K562 (cell line): ENCODE measurements around the gene PLA2R1. TPM values are rescaled to one million over a fixed set of nuclear protein-coding genes. Genes with fewer than 3 reads are reported as not detected.

Experiments used
- ATAC-seq: fragments of 200-7000 bp; cut with Tn5 transposase; 3 replicates; pipeline ENCODE4 v1.9.1; 2020; ENCODE audit warnings: moderate library complexity
- BruUV-seq: library from RNA; stranded (reverse); fragments of 400-500 nt; replicated peaks from 2 replicates; lab custom pipeline; 2021; lab: Mats Ljungman, UMichigan
- CTCF ChIA-PET: fragments of 300-600 bp; formaldehyde crosslinking; extraction: SDS; loops from one replicate; lab custom pipeline; 2021; ENCODE audit warnings: low intra/inter-chr PET ratio; lab: Yijun Ruan, JAX
- POLR2A ChIA-PET: fragments of 300-600, 350-650 bp; sonication (Branson Sonifier 250); formaldehyde crosslinking; extraction: SDS; loops from one replicate; lab custom pipeline; 2021; ENCODE audit warnings: antibody characterized with exemption, inconsistent platforms; lab: Yijun Ruan, JAX
- DNase-seq, 4 experiments: peaks; one replicate each; pipeline versions ENCODE4 v3.0.0 to v3.0.0-alpha.2; 2011 to 2018; ENCODE audit warnings: low spot score in 3 of 4, mixed read lengths in 3 of 4; ENCODE audit errors: extremely low read depth in 1 of 4
- FAIRE-seq: peaks from 2 replicates; lab custom pipeline; 2011; peaks lifted over from hg19 to GRCh38; lab: Jason Lieb, UNC
- H2AFZ ChIP-seq: 2 replicates; pipeline ENCODE4 v1.6.0; 2011; ENCODE audit warnings: low read depth, low read length, control low read depth, inconsistent platforms
- H3K27ac ChIP-seq: fragments of 200-600 bp; 3 replicates; pipeline ENCODE4 v1.8.0; 2011; ENCODE audit warnings: low read depth, mild to moderate bottlenecking, control low read depth, inconsistent platforms, low read length, moderate library complexity, mixed read lengths; ENCODE audit errors: extremely low read depth
- H3K27me3 ChIP-seq, 2 experiments: fragments of 300-600 bp in 1 of 2; 2 replicates in 1 of 2; 3 replicates in 1 of 2; pipeline versions ENCODE4 v1.6.0 to v1.8.0; 2011; ENCODE audit warnings: inconsistent platforms in 2 of 2, low read length in 2 of 2, mild to moderate bottlenecking in 1 of 2, mixed read lengths in 1 of 2, moderate library complexity in 1 of 2; ENCODE audit not compliant: control insufficient read depth in 2 of 2, insufficient read depth in 2 of 2
- H3K36me3 ChIP-seq: fragments of 300-600 bp; 3 replicates; pipeline ENCODE4 v1.8.0; 2011; ENCODE audit warnings: mild to moderate bottlenecking, low read length, inconsistent platforms; ENCODE audit not compliant: control insufficient read depth, insufficient read depth
- H3K4me1 ChIP-seq, 2 experiments: fragments of 200-600 bp in 1 of 2; replicated peaks in 1 of 2; 2 replicates in 1 of 2; 3 replicates in 1 of 2; pipeline versions ENCODE4 v1.5.1 to v1.8.0; 2011; ENCODE audit warnings: inconsistent platforms in 2 of 2, low read length in 2 of 2, mild to moderate bottlenecking in 1 of 2, mixed read lengths in 1 of 2, moderate library complexity in 1 of 2; ENCODE audit not compliant: control insufficient read depth in 2 of 2, insufficient read depth in 2 of 2
- H3K4me2 ChIP-seq: 2 replicates; pipeline ENCODE4 v1.6.1; 2011; ENCODE audit warnings: low read length, control low read depth, inconsistent platforms, mixed read lengths; ENCODE audit not compliant: insufficient read depth
- H3K4me3 ChIP-seq: fragments of 200-600 bp; sonication (generic), shearing (Covaris generic); 2 replicates; pipeline ENCODE4 v1.5.1; 2016; ENCODE audit warnings: control low read depth, inconsistent platforms
- H3K79me2 ChIP-seq: fragments of 200-600 bp; 3 replicates; pipeline ENCODE4 v1.8.0; 2011; ENCODE audit warnings: low read length, inconsistent platforms; ENCODE audit not compliant: control insufficient read depth, insufficient read depth
- H3K9ac ChIP-seq, 2 experiments: 2 replicates each; pipeline versions ENCODE4 v1.6.0 to v1.6.1; 2011; ENCODE audit warnings: low read depth in 2 of 2, low read length in 2 of 2, control low read depth in 1 of 2, inconsistent platforms in 1 of 2, mild to moderate bottlenecking in 1 of 2, mixed read lengths in 1 of 2; ENCODE audit not compliant: insufficient read depth in 1 of 2
- H3K9me1 ChIP-seq: one replicate; pipeline ENCODE4 v1.6.0; 2011; ENCODE audit warnings: inconsistent platforms, mild to moderate bottlenecking, low read length, moderate library complexity; ENCODE audit not compliant: control insufficient read depth, insufficient read depth
- H3K9me3 ChIP-seq: replicated peaks from 2 replicates; pipeline ENCODE4 v1.5.1; 2011; ENCODE audit warnings: low read depth, low read length, inconsistent platforms; ENCODE audit not compliant: control insufficient read depth, insufficient read depth
- H4K20me1 ChIP-seq: replicated peaks from 2 replicates; pipeline ENCODE4 v1.6.1; 2011; ENCODE audit warnings: low read length, inconsistent platforms, mixed read lengths; ENCODE audit not compliant: control insufficient read depth, insufficient read depth
- ATF7 ChIP-seq: fragments of 450-650 bp; IDR thresholded peaks from 2 replicates; pipeline ENCODE4 v1.7.1; 2014; ENCODE audit warnings: mild to moderate bottlenecking, moderate library complexity
- BRD9 ChIP-seq: fragments of 450-650 bp; IDR thresholded peaks from 2 replicates; pipeline ENCODE4 v1.6.1; 2018; ENCODE audit warnings: low read depth; ENCODE audit not compliant: partially characterized antibody
- CC2D1A ChIP-seq: fragments of 450-650 bp; IDR thresholded peaks from 2 replicates; pipeline ENCODE4 v1.6.1; 2017; ENCODE audit warnings: mild to moderate bottlenecking
- GABPB1 ChIP-seq: sonication (generic); formaldehyde crosslinking; IDR thresholded peaks from 2 replicates; pipeline ENCODE4 v1.8.0; 2022; ENCODE audit warnings: mild to moderate bottlenecking, missing genetic modification reagents
- MAFF ChIP-seq: IDR thresholded peaks from 2 replicates; pipeline ENCODE4 v1.6.1; 2012; ENCODE audit warnings: low read length, improper control_type of control experiment
- MXI1 ChIP-seq: IDR thresholded peaks from 2 replicates; pipeline ENCODE4 v1.6.1; 2011; ENCODE audit warnings: low read depth, mild to moderate bottlenecking, improper control_type of control experiment, low read length
- NFE2 ChIP-seq: IDR thresholded peaks from 2 replicates; pipeline ENCODE4 v1.6.1; 2014; ENCODE audit warnings: antibody characterized with exemption, low read depth
- PCBP2 ChIP-seq: fragments of 200-400 bp; formaldehyde crosslinking; IDR thresholded peaks from 2 replicates; pipeline ENCODE4 v1.6.1; 2018; ENCODE audit warnings: low read length, low read depth, mild to moderate bottlenecking, moderate library complexity; ENCODE audit not compliant: poor library complexity, severe bottlenecking
- PRMT5 ChIP-seq: sonication (generic); formaldehyde crosslinking; IDR thresholded peaks from 2 replicates; pipeline ENCODE4 v1.5.0; 2020; ENCODE audit warnings: missing genetic modification reagents
- U2AF1 ChIP-seq: fragments of 200-400 bp; formaldehyde crosslinking; optimal IDR thresholded peaks from 2 replicates; pipeline ENCODE3; 2017; ENCODE audit warnings: mild to moderate bottlenecking, low read depth, low read length, moderate library complexity
- ZNF766 ChIP-seq: fragments of 200-800 bp; sonication (Bioruptor generic); conservative IDR thresholded peaks from 2 replicates; pipeline ENCODE4 v1.6.1; 2016; ENCODE audit warnings: missing genetic modification characterization, missing compliant biosample characterization
- in situ Hi-C: fragments of 300-500 bp; cut with MboI; formaldehyde crosslinking; loops from 4 replicates; pipeline ENCODE4 v1.15.0; 2018; ENCODE audit warnings: inconsistent platforms, mixed read lengths
- intact Hi-C: fragments of 100-400 bp; cut with micrococcal nuclease; formaldehyde crosslinking; loops from 2 replicates; pipeline ENCODE4 v1.14.2; 2022
- polyA plus RNA-seq, 8 experiments: library from polyadenylated mRNA; depleted of rRNA in 4 of 8; stranded (reverse) in 5 of 8; unstranded in 3 of 8; fragments of >200 nt; fragmentation: Nextera tagmentation in 2 of 8; fragmentation: Illumina TruSeq in 1 of 8; extraction: Ambion mirVana in 2 of 8; extraction: Trizol in 1 of 8; gene quantifications; 2 replicates each; pipeline versions ENCODE4 v1.2.1 to v1.2.3, GENCODE V29; 2011 to 2014; ENCODE audit warnings: inconsistent platforms in 1 of 8, missing spikeins in 1 of 8
- total RNA-seq, 7 experiments: library from RNA; depleted of rRNA in 6 of 7; stranded (reverse); fragments of >200 nt in 6 of 7; fragmentation: Illumina TruSeq in 2 of 7; extraction: Trizol in 2 of 7; gene quantifications; 2 replicates each; pipeline versions ENCODE4 v1.2.1 to v1.2.3, GENCODE V29; 2011 to 2021; ENCODE audit warnings: low replicate concordance in 1 of 7
- TF ChIP-seq, protein P1 (sequence below): sonication (generic); formaldehyde crosslinking; IDR thresholded peaks from 2 replicates; pipeline ENCODE4 v1.8.1; 2022; ENCODE audit warnings: missing genetic modification reagents
- TF ChIP-seq, protein P2 (sequence below): sonication (generic); IDR thresholded peaks from 2 replicates; pipeline ENCODE4 v1.6.1; 2016

The PLA2R1 gene
- total and polyA plus RNA-seq, 9 of the 15 experiments (the other 6 are each of a cell fraction or from before 2014, with no cell fraction given) = not detected

DNA sequence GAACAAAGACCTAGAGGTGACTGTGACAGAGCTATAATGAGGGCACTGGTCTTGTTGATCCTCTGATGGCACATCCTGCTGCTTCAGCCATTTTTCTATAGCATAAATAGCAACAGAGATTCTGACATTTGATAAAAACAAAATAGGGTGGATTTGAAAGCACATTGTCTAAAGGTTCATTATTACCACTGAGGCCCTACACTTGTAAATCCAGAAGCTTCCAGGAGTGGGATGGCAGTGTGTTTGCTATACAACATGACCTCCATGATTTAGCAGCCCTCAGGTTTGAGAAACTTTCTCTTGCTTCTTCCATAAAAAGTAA lies 171.2 kb downstream of the PLA2R1 start:
- no peaks in the 10 kb centered on the region for H3K36me3 ChIP-seq
- ATAC-seq (no peak), DNase-seq (no peak), FAIRE-seq (no peak)
- H3K4me2 ChIP-seq = no peak overlapping the region
- in situ Hi-C loops (no loop called here), intact Hi-C loops (no loop called here)
- TF ChIP-seq ATF7 (no peak), MXI1 (no peak), GABPB1 (CRISPR knock-in tag) (no peak), ZNF766 (no peak), PRMT5 (CRISPR knock-in tag) (no peak), PCBP2 (no peak), NFE2 (no peak), CC2D1A (no peak), BRD9 (no peak), MAFF (no peak), U2AF1 (no peak)
- TF ChIP-seq, protein P1, sequence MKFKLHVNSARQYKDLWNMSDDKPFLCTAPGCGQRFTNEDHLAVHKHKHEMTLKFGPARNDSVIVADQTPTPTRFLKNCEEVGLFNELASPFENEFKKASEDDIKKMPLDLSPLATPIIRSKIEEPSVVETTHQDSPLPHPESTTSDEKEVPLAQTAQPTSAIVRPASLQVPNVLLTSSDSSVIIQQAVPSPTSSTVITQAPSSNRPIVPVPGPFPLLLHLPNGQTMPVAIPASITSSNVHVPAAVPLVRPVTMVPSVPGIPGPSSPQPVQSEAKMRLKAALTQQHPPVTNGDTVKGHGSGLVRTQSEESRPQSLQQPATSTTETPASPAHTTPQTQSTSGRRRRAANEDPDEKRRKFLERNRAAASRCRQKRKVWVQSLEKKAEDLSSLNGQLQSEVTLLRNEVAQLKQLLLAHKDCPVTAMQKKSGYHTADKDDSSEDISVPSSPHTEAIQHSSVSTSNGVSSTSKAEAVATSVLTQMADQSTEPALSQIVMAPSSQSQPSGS (CRISPR knock-in tag) = no peak
- TF ChIP-seq, protein P2, sequence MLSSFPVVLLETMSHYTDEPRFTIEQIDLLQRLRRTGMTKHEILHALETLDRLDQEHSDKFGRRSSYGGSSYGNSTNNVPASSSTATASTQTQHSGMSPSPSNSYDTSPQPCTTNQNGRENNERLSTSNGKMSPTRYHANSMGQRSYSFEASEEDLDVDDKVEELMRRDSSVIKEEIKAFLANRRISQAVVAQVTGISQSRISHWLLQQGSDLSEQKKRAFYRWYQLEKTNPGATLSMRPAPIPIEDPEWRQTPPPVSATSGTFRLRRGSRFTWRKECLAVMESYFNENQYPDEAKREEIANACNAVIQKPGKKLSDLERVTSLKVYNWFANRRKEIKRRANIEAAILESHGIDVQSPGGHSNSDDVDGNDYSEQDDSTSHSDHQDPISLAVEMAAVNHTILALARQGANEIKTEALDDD = no peak
- no peaks in the 10 kb centered on the region for H3K79me2 ChIP-seq
- no peaks in the 10 kb centered on the region for H3K4me1 ChIP-seq
- no peak overlapping the region for H3K9ac ChIP-seq
- no peaks in the 10 kb centered on the region for H3K9me3 ChIP-seq
- no peaks in the 10 kb centered on the region for H4K20me1 ChIP-seq
- H3K9me1 ChIP-seq = no peaks in the 10 kb centered on the region
- H3K27ac ChIP-seq = no peak overlapping the region
- POLR2A ChIA-PET = no interaction called here
- H3K27me3 ChIP-seq = peaks cover 3 to 12% of the 10 kb centered on the region in 2 experiments; a peak in 3 of 5 replicates
- BruUV-seq = no TSS peak
- H3K4me3 ChIP-seq = no peak overlapping the region
- CTCF ChIA-PET = no interaction called here
- H2AFZ ChIP-seq = no peak overlapping the region
